ENCODE data around the gene PAX1. TPM values are rescaled to one million over a fixed set of nuclear protein-coding genes. Genes with fewer than 3 reads are reported as not detected.
A peak's percentile ranks its signal among the peaks of the same experiment; 100 is the strongest.

The PAX1 gene
- total RNA-seq, 1 experiment from 2014 or later = not detected

GRCh38 chr20:21699216-21699508, 6.3 kb upstream of the PAX1 start (continued):
- no peak for TF ChIP-seq ZNF671 (CRISPR knock-in tag; IDR thresholded peaks at IDR 0.05)
- TF ChIP-seq ESRRA (CRISPR knock-in tag; IDR thresholded peaks at IDR 0.05; ENCODE audit: borderline replicate concordance) = no peak

GRCh38 chr20:21701171-21701876, 4.1 kb upstream of the PAX1 start:
- no peaks in the 10 kb centered on the region for H3K36me3 Mint-ChIP-seq
- peak; percentile 90; the same call in 1 of the 2 replicates for TF ChIP-seq ESRRA (CRISPR knock-in tag; IDR thresholded peaks at IDR 0.05; ENCODE audit: borderline replicate concordance)
- TF ChIP-seq ZNF121 (CRISPR knock-in tag; IDR thresholded peaks at IDR 0.05) = no peak
- TF ChIP-seq, protein P1, sequence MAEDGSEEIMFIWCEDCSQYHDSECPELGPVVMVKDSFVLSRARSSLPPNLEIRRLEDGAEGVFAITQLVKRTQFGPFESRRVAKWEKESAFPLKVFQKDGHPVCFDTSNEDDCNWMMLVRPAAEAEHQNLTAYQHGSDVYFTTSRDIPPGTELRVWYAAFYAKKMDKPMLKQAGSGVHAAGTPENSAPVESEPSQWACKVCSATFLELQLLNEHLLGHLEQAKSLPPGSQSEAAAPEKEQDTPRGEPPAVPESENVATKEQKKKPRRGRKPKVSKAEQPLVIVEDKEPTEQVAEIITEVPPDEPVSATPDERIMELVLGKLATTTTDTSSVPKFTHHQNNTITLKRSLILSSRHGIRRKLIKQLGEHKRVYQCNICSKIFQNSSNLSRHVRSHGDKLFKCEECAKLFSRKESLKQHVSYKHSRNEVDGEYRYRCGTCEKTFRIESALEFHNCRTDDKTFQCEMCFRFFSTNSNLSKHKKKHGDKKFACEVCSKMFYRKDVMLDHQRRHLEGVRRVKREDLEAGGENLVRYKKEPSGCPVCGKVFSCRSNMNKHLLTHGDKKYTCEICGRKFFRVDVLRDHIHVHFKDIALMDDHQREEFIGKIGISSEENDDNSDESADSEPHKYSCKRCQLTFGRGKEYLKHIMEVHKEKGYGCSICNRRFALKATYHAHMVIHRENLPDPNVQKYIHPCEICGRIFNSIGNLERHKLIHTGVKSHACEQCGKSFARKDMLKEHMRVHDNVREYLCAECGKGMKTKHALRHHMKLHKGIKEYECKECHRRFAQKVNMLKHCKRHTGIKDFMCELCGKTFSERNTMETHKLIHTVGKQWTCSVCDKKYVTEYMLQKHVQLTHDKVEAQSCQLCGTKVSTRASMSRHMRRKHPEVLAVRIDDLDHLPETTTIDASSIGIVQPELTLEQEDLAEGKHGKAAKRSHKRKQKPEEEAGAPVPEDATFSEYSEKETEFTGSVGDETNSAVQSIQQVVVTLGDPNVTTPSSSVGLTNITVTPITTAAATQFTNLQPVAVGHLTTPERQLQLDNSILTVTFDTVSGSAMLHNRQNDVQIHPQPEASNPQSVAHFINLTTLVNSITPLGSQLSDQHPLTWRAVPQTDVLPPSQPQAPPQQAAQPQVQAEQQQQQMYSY (CRISPR knock-in tag; IDR thresholded peaks at IDR 0.05) = peak; percentile 51; the same call in 1 of the 2 replicates
- TF ChIP-seq ZMAT4 (CRISPR knock-in tag; IDR thresholded peaks at IDR 0.05) = no peak
- H3K9me3 Mint-ChIP-seq = no peaks in the 10 kb centered on the region
- DNase-seq (ENCODE audit: low spot score) (peak; percentile 75), ATAC-seq (peak; percentile 9)
- POLR2A ChIA-PET = no interaction called here
- H3K4me1 Mint-ChIP-seq = peaks cover 63% of the 10 kb centered on the region
- peaks cover 98% of the 10 kb centered on the region for H3K27me3 Mint-ChIP-seq (ENCODE audit: low read depth)
- H3K27ac Mint-ChIP-seq = no peak overlapping the region
- peak overlapping the region; percentile 54 for H3K4me3 Mint-ChIP-seq
- CTCF ChIA-PET = interaction anchor here (1.0 to 7.3 kb wide), 9 partner anchors 9 to 185 kb away, joined by 3 to 131 read pairs (median 27); no protein-coding TSS in a partner anchor

GRCh38 chr20:21702016-21702415, 3.4 kb upstream of the PAX1 start:
- DNase-seq (ENCODE audit: low spot score) (no peak), ATAC-seq (no peak)
- H3K4me3 Mint-ChIP-seq = peak overlapping the region; percentile 57
- H3K9me3 Mint-ChIP-seq = no peaks in the 10 kb centered on the region
- ChIA-PET CTCF (interaction anchor here (1.0 to 7.3 kb wide), 11 partner anchors 9 to 404 kb away, joined by 3 to 131 read pairs (median 18); no protein-coding TSS in a partner anchor), POLR2A (no interaction called here)
- peaks cover 98% of the 10 kb centered on the region for H3K27me3 Mint-ChIP-seq (ENCODE audit: low read depth)
- H3K27ac Mint-ChIP-seq = no peak overlapping the region
- H3K4me1 Mint-ChIP-seq = peaks cover 66% of the 10 kb centered on the region
- no peaks in the 10 kb centered on the region for H3K36me3 Mint-ChIP-seq
- TF ChIP-seq RORB (CRISPR knock-in tag; IDR thresholded peaks at IDR 0.05) (no peak), ZSCAN18 (CRISPR knock-in tag; IDR thresholded peaks at IDR 0.05) (no peak), ZNF219 (CRISPR knock-in tag; IDR thresholded peaks at IDR 0.05; ENCODE audit: borderline replicate concordance) (no peak), FOXJ3 (CRISPR knock-in tag; IDR thresholded peaks at IDR 0.05; ENCODE audit: borderline replicate concordance) (no peak), ZNF317 (CRISPR knock-in tag; IDR thresholded peaks at IDR 0.05; ENCODE audit: borderline replicate concordance, low read depth) (no peak), EMX1 (CRISPR knock-in tag; IDR thresholded peaks at IDR 0.05) (no peak), ZNF532 (CRISPR knock-in tag; IDR thresholded peaks at IDR 0.05; ENCODE audit: borderline replicate concordance) (no peak), RELA (CRISPR knock-in tag; IDR thresholded peaks at IDR 0.05; ENCODE audit: borderline replicate concordance) (no peak), ZNF512 (CRISPR knock-in tag; IDR thresholded peaks at IDR 0.05; ENCODE audit: borderline replicate concordance) (no peak)
- TF ChIP-seq, protein P2, sequence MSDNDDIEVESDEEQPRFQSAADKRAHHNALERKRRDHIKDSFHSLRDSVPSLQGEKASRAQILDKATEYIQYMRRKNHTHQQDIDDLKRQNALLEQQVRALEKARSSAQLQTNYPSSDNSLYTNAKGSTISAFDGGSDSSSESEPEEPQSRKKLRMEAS (CRISPR knock-in tag; IDR thresholded peaks at IDR 0.05) = no peak
- TF ChIP-seq, protein P3, sequence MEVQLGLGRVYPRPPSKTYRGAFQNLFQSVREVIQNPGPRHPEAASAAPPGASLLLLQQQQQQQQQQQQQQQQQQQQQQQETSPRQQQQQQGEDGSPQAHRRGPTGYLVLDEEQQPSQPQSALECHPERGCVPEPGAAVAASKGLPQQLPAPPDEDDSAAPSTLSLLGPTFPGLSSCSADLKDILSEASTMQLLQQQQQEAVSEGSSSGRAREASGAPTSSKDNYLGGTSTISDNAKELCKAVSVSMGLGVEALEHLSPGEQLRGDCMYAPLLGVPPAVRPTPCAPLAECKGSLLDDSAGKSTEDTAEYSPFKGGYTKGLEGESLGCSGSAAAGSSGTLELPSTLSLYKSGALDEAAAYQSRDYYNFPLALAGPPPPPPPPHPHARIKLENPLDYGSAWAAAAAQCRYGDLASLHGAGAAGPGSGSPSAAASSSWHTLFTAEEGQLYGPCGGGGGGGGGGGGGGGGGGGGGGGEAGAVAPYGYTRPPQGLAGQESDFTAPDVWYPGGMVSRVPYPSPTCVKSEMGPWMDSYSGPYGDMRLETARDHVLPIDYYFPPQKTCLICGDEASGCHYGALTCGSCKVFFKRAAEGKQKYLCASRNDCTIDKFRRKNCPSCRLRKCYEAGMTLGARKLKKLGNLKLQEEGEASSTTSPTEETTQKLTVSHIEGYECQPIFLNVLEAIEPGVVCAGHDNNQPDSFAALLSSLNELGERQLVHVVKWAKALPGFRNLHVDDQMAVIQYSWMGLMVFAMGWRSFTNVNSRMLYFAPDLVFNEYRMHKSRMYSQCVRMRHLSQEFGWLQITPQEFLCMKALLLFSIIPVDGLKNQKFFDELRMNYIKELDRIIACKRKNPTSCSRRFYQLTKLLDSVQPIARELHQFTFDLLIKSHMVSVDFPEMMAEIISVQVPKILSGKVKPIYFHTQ (CRISPR knock-in tag; IDR thresholded peaks at IDR 0.05) = no peak

All from WTC11 (cell line).